ENCODE results near the gene PLEKHA1.

PLEKHA1 gene

GRCh38 chr10:122347170-122347841 lies 27.2 kb upstream of the PLEKHA1 start:
- DNase-seq, result no peak

- no peak for DNase-seq
Measured at GRCh38 chr10:122348512-122348911, 26.0 kb upstream of the PLEKHA1 start.

- DNase-seq, result no peak
Measured at GRCh38 chr10:122348935-122349361, 25.6 kb upstream of the PLEKHA1 start.

- no peak for DNase-seq
Measured at GRCh38 chr10:122349758-122350369, 24.6 kb upstream of the PLEKHA1 start.

GRCh38 chr10:122350893-122351292 lies 23.6 kb upstream of the PLEKHA1 start:
- DNase-seq, result no peak

- DNase-seq, result peak in 1 of 2 experiments; percentile 0
Measured at GRCh38 chr10:122352817-122353525, 21.5 kb upstream of the PLEKHA1 start.

GRCh38 chr10:122354383-122354782 lies 20.1 kb upstream of the PLEKHA1 start:
- DNase-seq, result no peak

- no peak for DNase-seq
Measured at GRCh38 chr10:122357685-122358084, 16.8 kb upstream of the PLEKHA1 start.

- no peak for DNase-seq
Measured at GRCh38 chr10:122359621-122360020, 14.9 kb upstream of the PLEKHA1 start.

- no peak for DNase-seq
Measured at GRCh38 chr10:122361046-122361445, 13.5 kb upstream of the PLEKHA1 start.

- DNase-seq, result no peak
Measured at GRCh38 chr10:122362031-122362592, 12.4 kb upstream of the PLEKHA1 start.

GRCh38 chr10:122362621-122363020 lies 11.9 kb upstream of the PLEKHA1 start:
- DNase-seq, result no peak

- no peak for DNase-seq
Measured at GRCh38 chr10:122363311-122363710, 11.2 kb upstream of the PLEKHA1 start.

GRCh38 chr10:122363722-122364463 lies 10.6 kb upstream of the PLEKHA1 start:
- DNase-seq, result no peak

GRCh38 chr10:122368502-122369254 lies 5.8 kb upstream of the PLEKHA1 start:
- DNase-seq, result peak in 1 of 2 experiments; percentile 2

GRCh38 chr10:122373108-122373507 lies 1.4 kb upstream of the PLEKHA1 start:
- DNase-seq, result no peak

GRCh38 chr10:122373721-122374120 lies 787 bp upstream of the PLEKHA1 start:
- peak in 1 of 2 experiments; percentile 6 for DNase-seq

GRCh38 chr10:122374859-122375678 lies 561 bp downstream of the PLEKHA1 start:
- peak; percentile 25 to 69 for DNase-seq

GRCh38 chr10:122375679-122376160 lies 1.2 kb downstream of the PLEKHA1 start:
- DNase-seq, result no peak

GRCh38 chr10:122376364-122376961 lies 2.0 kb downstream of the PLEKHA1 start:
- no peak for DNase-seq

GRCh38 chr10:122379041-122379440 lies 4.5 kb downstream of the PLEKHA1 start:
- DNase-seq, result no peak

All from NCI-H2081 (cell line).